NB4 (cell line): ENCODE measurements around the gene EPN2.

Experiments
- DNase-seq: peaks from one replicate; pipeline ENCODE4 v3.0.0; 2010; ENCODE audit warnings: low read depth
- H3K4me3 ChIP-seq: one replicate; pipeline ENCODE4 v1.5.1; 2011; ENCODE audit warnings: mild to moderate bottlenecking, low read depth, low read length, moderate library complexity
- MYC ChIP-seq: IDR thresholded peaks from 2 replicates; pipeline ENCODE4 v1.6.1; 2011; ENCODE audit warnings: low read depth, low read length
- POLR2A ChIP-seq: IDR thresholded peaks from 2 replicates; pipeline ENCODE4 v1.6.1; 2011; ENCODE audit warnings: mild to moderate bottlenecking; ENCODE audit not compliant: insufficient read length; ENCODE audit errors: extremely low read depth
- TF ChIP-seq, protein P1 (sequence below): IDR thresholded peaks from one replicate; pipeline ENCODE4 v1.5.1; 2012; ENCODE audit warnings: low read depth, low read length
- TF ChIP-seq, protein P2 (sequence below): IDR thresholded peaks from 2 replicates; pipeline ENCODE4 v1.6.1; 2011; ENCODE audit warnings: low read depth, low read length

EPN2 gene

GRCh38 chr17:19237389-19238166 lies 412 bp downstream of the EPN2 start:
- no peak overlapping the region for H3K4me3 ChIP-seq
- DNase-seq = no peak
- TF ChIP-seq MYC (no peak), POLR2A (no peak)
- TF ChIP-seq, protein P1, sequence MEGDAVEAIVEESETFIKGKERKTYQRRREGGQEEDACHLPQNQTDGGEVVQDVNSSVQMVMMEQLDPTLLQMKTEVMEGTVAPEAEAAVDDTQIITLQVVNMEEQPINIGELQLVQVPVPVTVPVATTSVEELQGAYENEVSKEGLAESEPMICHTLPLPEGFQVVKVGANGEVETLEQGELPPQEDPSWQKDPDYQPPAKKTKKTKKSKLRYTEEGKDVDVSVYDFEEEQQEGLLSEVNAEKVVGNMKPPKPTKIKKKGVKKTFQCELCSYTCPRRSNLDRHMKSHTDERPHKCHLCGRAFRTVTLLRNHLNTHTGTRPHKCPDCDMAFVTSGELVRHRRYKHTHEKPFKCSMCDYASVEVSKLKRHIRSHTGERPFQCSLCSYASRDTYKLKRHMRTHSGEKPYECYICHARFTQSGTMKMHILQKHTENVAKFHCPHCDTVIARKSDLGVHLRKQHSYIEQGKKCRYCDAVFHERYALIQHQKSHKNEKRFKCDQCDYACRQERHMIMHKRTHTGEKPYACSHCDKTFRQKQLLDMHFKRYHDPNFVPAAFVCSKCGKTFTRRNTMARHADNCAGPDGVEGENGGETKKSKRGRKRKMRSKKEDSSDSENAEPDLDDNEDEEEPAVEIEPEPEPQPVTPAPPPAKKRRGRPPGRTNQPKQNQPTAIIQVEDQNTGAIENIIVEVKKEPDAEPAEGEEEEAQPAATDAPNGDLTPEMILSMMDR = no peak
- TF ChIP-seq, protein P2, sequence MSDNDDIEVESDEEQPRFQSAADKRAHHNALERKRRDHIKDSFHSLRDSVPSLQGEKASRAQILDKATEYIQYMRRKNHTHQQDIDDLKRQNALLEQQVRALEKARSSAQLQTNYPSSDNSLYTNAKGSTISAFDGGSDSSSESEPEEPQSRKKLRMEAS = no peak

GRCh38 chr17:19238167-19238505 lies 970 bp downstream of the EPN2 start:
- no peak for DNase-seq
- H3K4me3 ChIP-seq = no peak overlapping the region
- TF ChIP-seq, protein P1 = no peak
- TF ChIP-seq MYC (no peak), POLR2A (no peak)
- TF ChIP-seq, protein P2 = no peak

- no peak overlapping the region for H3K4me3 ChIP-seq
Measured at GRCh38 chr17:19239544-19239943, 2.4 kb downstream of the EPN2 start.

GRCh38 chr17:19242323-19242722 lies 5.2 kb downstream of the EPN2 start:
- H3K4me3 ChIP-seq = no peak overlapping the region
- TF ChIP-seq, protein P2 = no peak
- no peak for TF ChIP-seq POLR2A
- TF ChIP-seq, protein P1 = no peak
- no peak for TF ChIP-seq MYC
- DNase-seq = no peak

More at GRCh38 chr17:19239544-19239943, 2.4 kb downstream of the EPN2 start:
- no peak for DNase-seq
- TF ChIP-seq POLR2A (no peak), MYC (no peak)
- TF ChIP-seq, protein P2 = no peak
- TF ChIP-seq, protein P1 = no peak

- no peak for DNase-seq
- TF ChIP-seq MYC (no peak), POLR2A (no peak)
- TF ChIP-seq, protein P2 = no peak
- TF ChIP-seq, protein P1 = no peak
- H3K4me3 ChIP-seq = no peak overlapping the region
Measured at GRCh38 chr17:19242926-19243325, 5.8 kb downstream of the EPN2 start.

GRCh38 chr17:19243838-19244237 lies 6.7 kb downstream of the EPN2 start:
- H3K4me3 ChIP-seq = no peak overlapping the region
- DNase-seq = no peak
- TF ChIP-seq, protein P2 = no peak
- TF ChIP-seq POLR2A = no peak
